Measurements from ENCODE around the gene CALML5. TPM values are rescaled to one million over a fixed set of nuclear protein-coding genes. Genes with fewer than 3 reads are reported as not detected.
"Not testable (repeated sequence)": the region's sequence is repeated elsewhere in the genome, so short reads cannot be mapped to it uniquely, and the experiment has no call there.

CALML5 gene
- total RNA-seq, 2 donors from 2014 or later = not detected

DNA sequence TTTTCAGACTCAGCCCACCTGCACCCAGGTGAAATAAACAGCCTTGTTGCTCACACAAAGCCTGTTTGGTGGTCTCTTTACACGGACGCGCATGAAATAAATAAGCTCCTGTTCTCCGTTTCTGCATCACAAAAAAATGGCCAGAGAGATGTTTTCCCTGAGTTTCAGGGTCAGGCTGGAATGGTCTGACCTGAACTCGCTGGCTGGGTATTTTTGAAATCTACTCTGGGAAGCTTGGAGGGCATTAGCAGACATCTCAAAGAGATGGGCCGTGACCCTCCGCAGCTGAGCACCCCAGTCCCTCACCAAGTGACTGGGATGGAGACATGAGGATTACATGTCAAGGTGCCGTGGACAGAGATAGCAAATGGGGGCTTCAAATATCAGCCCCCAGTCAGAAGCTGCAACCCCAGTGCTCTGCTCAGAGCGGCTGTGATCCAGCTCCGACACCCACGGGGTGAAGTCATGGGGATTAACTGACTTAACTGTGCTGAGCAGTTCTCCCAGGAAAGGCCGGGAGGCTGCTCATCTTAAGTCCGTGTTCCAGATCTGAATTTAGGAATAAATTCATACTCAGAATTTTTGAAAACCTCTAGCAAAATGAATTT is 22.3 kb downstream of the CALML5 start:
- intact Hi-C loops (cut with DNase I) = no loop called here
- DNase-seq (ENCODE audit: low spot score) = no peak

- intact Hi-C loops (cut with DNase I); DNase-seq (ENCODE audit: low spot score): not testable (repeated sequence)
Measured at GRCh38 chr10:5475974-5476807, 23.2 kb downstream of the CALML5 start.

GRCh38 chr10:5475088-5475487 is 24.3 kb downstream of the CALML5 start:
- intact Hi-C loops (cut with DNase I); DNase-seq (ENCODE audit: low spot score): not testable (repeated sequence)

GRCh38 chr10:5474642-5475041 is 24.7 kb downstream of the CALML5 start:
- DNase-seq (ENCODE audit: low spot score); intact Hi-C loops (cut with DNase I): not testable (repeated sequence)

GRCh38 chr10:5470062-5470751 is 29.2 kb downstream of the CALML5 start:
- intact Hi-C loops (cut with DNase I) = no loop called here
- no peak for DNase-seq (ENCODE audit: low spot score)

DNA sequence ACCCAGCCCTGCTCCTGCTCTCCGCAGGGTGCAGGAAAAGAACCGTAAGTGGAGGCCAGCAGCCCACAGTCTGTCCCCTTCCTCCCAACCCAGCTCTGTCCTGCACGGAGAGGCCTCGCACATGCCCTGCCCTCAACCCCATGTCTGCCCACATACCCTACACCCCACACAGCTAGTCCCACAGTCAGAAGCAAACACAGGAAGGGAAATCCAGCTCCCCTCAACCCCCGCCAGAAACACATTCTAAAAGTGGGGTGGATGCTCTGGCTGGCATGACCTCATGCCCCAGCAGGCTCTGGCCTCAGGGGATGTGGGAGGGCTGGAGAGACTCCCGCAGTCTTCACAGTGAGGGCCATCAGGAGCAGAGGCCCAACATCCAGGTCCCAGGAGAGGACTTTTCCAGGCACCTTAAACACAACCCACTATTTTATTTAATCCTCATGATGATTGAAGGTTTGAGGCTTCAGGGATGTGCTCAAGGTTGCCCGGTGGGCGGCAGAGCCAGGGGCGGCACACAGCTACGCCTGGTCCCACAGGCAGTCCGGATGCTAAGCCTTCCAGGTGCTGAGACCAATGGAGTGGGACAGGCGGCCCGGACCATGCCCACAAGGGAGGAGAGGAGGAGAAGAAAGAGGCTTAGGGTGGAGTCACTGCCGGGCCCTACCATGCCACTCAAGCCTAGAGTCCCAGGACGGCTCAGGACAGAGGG is 29.9 kb downstream of the CALML5 start:
- intact Hi-C loops (cut with DNase I) = no loop called here
- DNase-seq (ENCODE audit: low spot score) = no peak

DNA sequence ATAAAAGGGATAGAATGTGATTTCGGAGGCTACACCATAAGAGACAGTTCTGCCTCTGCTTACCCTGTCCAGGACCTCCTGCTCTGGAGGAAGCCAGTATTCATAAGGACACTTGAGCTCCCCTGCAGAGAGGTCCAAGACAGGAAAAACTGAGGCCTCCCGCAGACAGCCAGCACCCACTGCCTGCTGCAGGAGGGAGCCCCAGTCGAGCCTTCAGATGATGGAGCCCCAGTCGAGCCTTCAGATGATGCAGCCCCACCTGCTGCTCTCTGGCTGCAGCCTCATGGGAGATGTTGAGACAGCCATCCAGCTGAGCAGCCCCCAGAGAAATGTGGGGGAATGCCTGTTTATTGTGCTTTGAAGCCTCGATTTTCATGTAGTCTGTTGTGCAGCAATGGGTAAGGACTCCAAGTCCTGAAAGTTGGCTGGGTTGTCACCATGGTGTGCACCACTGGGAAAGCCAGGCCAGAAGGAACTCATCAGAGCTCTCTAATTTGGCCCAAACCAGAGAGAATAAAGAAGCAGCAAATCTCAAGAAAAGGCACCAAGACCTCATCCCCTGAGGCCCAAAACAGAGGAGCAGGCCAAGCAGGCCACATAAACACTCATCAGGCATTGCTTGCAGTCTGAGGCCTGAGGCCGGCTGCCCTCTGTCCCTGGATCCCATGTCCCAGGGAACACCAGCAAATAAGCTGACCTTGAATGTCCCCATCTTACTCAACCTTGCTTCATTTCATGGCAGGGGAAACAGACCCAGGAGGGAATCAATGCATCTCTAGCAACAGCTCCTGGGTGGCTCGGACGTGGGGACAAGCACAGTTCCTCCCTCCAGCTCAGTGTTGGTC is 30.9 kb downstream of the CALML5 start:
- DNase-seq (ENCODE audit: low spot score) = no peak
- intact Hi-C loops (cut with DNase I) = no loop called here

GRCh38 chr10:5467634-5468255 is 31.6 kb downstream of the CALML5 start:
- intact Hi-C loops (cut with DNase I) = no loop called here
- no peak for DNase-seq (ENCODE audit: low spot score)

DNA sequence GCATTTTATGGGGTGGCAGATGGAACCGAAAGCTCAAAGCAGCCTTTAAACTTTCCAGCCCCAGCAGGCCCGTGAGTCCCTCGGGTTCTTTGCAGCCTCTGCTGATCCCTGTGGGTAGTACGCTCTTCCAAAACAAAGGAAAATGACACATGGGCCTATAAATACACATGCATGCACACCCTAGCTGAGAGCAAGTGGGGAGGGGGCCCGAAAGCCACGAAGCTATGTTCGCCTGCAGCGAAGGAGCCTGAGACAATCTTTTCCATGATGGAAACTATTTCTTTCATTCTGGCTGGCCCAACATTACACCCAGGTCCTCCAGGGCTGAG is 32.2 kb downstream of the CALML5 start:
- DNase-seq (ENCODE audit: low spot score) = no peak
- intact Hi-C loops (cut with DNase I) = no loop called here

DNA sequence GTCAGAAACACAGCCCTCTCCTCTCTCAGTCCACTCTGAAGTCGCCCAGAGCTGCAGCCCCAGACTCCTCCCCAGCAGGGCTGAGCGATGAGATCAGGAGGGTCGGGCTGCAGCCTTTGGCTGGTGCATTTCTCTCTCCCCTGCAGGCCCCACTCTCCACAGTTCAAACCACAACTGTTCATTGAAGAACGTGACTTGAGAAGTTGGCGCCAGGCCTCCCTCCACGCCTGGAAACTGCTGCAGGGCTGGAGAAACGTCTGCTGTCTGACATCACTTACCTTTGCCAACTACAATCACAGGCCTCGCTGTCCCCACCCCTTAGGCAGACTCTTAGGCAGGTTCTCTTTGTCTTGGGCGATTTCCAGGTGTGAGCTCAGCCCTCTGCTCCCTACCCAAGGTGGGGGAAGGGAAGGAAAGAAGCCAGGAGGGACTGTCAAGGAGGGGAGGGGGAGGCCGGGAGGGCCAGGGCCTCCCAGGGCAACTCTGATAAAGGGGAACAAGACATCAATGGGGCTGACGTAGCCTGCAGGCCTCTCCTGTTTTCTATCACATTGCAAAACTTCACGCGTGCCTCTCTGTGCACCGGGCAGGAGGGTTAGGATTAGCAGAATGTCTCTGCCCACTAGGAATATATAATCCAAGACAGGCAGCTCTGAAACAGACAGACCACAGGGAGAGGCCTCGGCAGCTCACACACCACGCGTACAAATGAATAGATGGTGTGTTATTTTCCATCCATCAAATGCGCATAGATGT is 32.7 kb downstream of the CALML5 start:
- intact Hi-C loops (cut with DNase I) = no loop called here
- no peak for DNase-seq (ENCODE audit: low spot score)

GRCh38 chr10:5465976-5466450 is 33.4 kb downstream of the CALML5 start:
- intact Hi-C loops (cut with DNase I) = no loop called here
- DNase-seq (ENCODE audit: low spot score) = no peak

GRCh38 chr10:5464546-5464945 is 34.8 kb downstream of the CALML5 start:
- intact Hi-C loops (cut with DNase I) = no loop called here
- DNase-seq (ENCODE audit: low spot score) = no peak

- intact Hi-C loops (cut with DNase I) = no loop called here
- no peak for DNase-seq (ENCODE audit: low spot score)
Measured at GRCh38 chr10:5462841-5463293, 36.5 kb downstream of the CALML5 start.

- DNase-seq (ENCODE audit: low spot score) = no peak
- intact Hi-C loops (cut with DNase I) = no loop called here
Measured at GRCh38 chr10:5461914-5462840, 37.2 kb downstream of the CALML5 start.

DNA sequence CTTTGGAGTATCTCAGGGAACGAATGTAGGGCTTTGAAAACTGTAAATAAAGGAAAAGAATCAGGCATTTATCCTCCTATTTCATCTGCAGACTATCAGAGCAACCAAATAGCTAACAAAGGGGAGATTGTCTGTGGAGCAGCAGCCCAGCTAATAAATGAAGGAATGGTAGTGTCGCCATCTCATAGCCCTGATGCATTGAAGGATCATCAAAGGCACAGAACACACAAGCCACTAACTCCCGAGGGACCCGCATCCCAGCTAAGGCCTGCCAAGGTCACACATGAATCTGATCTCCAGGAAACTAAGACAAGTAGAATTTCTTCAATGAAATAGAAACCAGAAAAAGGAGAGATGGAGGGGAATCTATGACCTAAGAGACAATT is 38.2 kb downstream of the CALML5 start:
- no peak for DNase-seq (ENCODE audit: low spot score)
- intact Hi-C loops (cut with DNase I) = no loop called here

DNA sequence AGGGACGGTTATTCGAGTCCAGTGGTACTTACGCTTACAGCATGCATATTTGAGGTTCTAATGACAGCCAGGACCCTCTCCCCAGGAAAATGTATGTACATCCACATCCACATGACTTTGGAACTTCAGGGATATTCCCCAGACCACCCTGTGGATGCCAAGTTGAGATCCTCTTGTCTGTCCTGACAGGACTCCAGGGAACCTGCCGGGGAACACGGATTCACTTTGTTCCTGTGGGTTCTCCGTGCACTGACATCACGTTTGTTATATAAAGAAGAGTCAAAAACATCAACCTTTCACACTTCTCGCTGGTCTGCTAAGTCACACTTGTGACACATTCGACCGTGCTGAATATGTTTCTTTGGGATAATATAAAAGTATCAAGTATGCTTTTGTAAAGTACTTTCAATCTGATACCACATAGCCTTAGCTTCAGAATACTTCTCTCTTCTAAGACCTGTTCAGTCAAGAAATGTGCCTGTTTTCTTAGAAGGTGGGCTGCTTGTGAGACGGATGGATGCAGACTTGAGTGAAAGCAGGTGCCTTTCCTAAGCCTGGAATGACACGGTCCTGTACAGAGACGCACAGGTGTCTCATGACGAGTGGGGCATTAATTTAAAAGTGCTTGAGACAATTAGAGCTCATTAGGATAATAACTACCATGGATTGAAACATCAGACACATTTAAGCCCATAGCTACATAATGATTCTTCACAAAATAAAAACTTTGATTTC is 38.7 kb downstream of the CALML5 start:
- no peak for DNase-seq (ENCODE audit: low spot score)
- intact Hi-C loops (cut with DNase I) = no loop called here
